Gastroesophageal sphincter (tissue), 4 donors: Measurements from ENCODE around the gene ISG15. TPM values are rescaled to one million over a fixed set of nuclear protein-coding genes. Genes with fewer than 3 reads are reported as not detected.
A peak's percentile ranks its signal among the peaks of the same experiment; 100 is the strongest.
"Not testable (repeated sequence)": the region's sequence is repeated elsewhere in the genome, so short reads cannot be mapped to it uniquely, and the experiment has no call there.

ENCODE experiments used
- ATAC-seq: fragments of 150-250 bp; one replicate; pipeline ENCODE4 v1.9.1; 2016; ENCODE audit warnings: mild to moderate bottlenecking, moderate library complexity
- H3K27ac ChIP-seq, 4 donors: fragments of 200-600 bp; sonication (generic) in 3 of 4; 1 replicate in 3 of 4; 2 replicates in 1 of 4; pipeline ENCODE4 v1.5.1; 2016 to 2019
- H3K27me3 ChIP-seq: fragments of 200-600 bp; sonication (generic); one replicate; pipeline ENCODE4 v1.5.1; 2019
- H3K36me3 ChIP-seq, 2 donors: fragments of 200-600 bp; sonication (generic); one replicate each; pipeline ENCODE4 v1.5.1; 2019; ENCODE audit warnings: control low read depth in 1 of 2
- H3K4me1 ChIP-seq, 3 donors: fragments of 200-600 bp; sonication (generic); 1 replicate in 2 of 3; 2 replicates in 1 of 3; pipeline ENCODE4 v1.5.1; 2016 to 2019; ENCODE audit warnings: control low read depth in 2 of 3
- H3K4me3 ChIP-seq, 2 donors: fragments of 200-600 bp; sonication (generic); one replicate each; pipeline ENCODE4 v1.5.1; 2019; ENCODE audit warnings: mild to moderate bottlenecking in 1 of 2, moderate library complexity in 1 of 2
- H3K9me3 ChIP-seq, 3 donors: fragments of 200-600 bp; sonication (generic); one replicate each; pipeline ENCODE4 v1.5.1; 2017 to 2019; ENCODE audit warnings: control low read depth in 2 of 3
- EP300 ChIP-seq: sonication (generic); formaldehyde crosslinking; IDR thresholded peaks from one replicate; pipeline ENCODE4 v1.6.1; 2017; ENCODE audit warnings: antibody characterized with exemption, mild to moderate bottlenecking
- POLR2A ChIP-seq, 2 donors: fragments of 450-650 bp; IDR thresholded peaks; one replicate each; pipeline ENCODE4 v1.6.1; 2017; ENCODE audit warnings: antibody characterized with exemption in 2 of 2, mild to moderate bottlenecking in 2 of 2, moderate library complexity in 1 of 2
- POLR2AphosphoS5 ChIP-seq: sonication (generic); formaldehyde crosslinking; IDR thresholded peaks from one replicate; pipeline ENCODE4 v1.6.1; 2017; ENCODE audit warnings: antibody characterized with exemption
- WGBS, 2 donors: methylation state at CpG; one replicate each; pipeline ENCODE4 v1.1.5; 2018; ENCODE audit warnings: low coverage in 1 of 2; 5-methylcytosine and 5-hydroxymethylcytosine counted together
- total RNA-seq, 4 donors: library from RNA; depleted of rRNA; stranded (reverse); fragments of >200 nt; gene quantifications; one replicate each; pipeline ENCODE4 v1.1.0, GENCODE V29; 2016
- TF ChIP-seq, protein P1 (sequence below), 4 experiments: fragments of 200-600 bp in 2 of 4; fragments of 450-650 bp in 2 of 4; sonication (generic) in 1 of 4; IDR thresholded peaks; one replicate each; pipeline ENCODE4 v1.5.1; 2017 to 2019; ENCODE audit warnings: antibody characterized with exemption in 4 of 4, mild to moderate bottlenecking in 2 of 4, moderate library complexity in 2 of 4

ISG15 gene
- total RNA-seq, 4 donors from 2014 or later = 26.9 to 56.2 (median 45.9) TPM

DNA sequence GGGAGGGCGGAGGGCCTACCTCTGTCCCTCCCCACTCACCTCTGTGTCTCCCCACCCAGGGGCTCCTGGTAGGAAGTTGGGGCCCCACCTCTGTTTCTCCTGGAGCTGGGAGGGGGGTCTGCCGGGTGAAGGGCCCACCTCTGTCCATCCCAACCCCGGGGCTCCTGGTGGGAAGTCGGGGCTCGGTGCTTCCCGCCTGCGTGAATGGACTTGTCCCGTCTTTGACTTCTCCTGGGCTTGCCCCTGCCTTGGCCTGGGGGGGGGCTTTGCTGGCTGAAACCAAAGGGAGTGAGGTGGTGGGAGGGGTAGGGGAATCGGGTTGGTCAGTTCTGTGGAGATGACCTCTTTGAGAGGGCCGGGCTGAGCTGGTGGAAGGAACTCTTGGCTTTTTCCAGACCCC, 12.4 kb downstream of the ISG15 start:
- TF ChIP-seq, protein P1, sequence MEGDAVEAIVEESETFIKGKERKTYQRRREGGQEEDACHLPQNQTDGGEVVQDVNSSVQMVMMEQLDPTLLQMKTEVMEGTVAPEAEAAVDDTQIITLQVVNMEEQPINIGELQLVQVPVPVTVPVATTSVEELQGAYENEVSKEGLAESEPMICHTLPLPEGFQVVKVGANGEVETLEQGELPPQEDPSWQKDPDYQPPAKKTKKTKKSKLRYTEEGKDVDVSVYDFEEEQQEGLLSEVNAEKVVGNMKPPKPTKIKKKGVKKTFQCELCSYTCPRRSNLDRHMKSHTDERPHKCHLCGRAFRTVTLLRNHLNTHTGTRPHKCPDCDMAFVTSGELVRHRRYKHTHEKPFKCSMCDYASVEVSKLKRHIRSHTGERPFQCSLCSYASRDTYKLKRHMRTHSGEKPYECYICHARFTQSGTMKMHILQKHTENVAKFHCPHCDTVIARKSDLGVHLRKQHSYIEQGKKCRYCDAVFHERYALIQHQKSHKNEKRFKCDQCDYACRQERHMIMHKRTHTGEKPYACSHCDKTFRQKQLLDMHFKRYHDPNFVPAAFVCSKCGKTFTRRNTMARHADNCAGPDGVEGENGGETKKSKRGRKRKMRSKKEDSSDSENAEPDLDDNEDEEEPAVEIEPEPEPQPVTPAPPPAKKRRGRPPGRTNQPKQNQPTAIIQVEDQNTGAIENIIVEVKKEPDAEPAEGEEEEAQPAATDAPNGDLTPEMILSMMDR (IDR thresholded peaks at IDR 0.05) = no peak
- TF ChIP-seq EP300 (no peak), POLR2AphosphoS5 (no peak), POLR2A (IDR thresholded peaks at IDR 0.05) (no peak)
- H3K27ac ChIP-seq = peak overlapping the region in 1 of 4 donors; percentile 21
- no peaks in the 10 kb centered on the region for H3K27me3 ChIP-seq
- ATAC-seq = no peak
- H3K4me1 ChIP-seq = peaks cover 0 to 53% (median 16%) of the 10 kb centered on the region in 3 donors
- no peaks in the 10 kb centered on the region for H3K9me3 ChIP-seq
- peaks cover 0 to 16% of the 10 kb centered on the region in 2 donors for H3K36me3 ChIP-seq
- H3K4me3 ChIP-seq = no peak overlapping the region
- WGBS, 2 donors = no CpG with 5 or more reads among the region's 10 CpGs

DNA sequence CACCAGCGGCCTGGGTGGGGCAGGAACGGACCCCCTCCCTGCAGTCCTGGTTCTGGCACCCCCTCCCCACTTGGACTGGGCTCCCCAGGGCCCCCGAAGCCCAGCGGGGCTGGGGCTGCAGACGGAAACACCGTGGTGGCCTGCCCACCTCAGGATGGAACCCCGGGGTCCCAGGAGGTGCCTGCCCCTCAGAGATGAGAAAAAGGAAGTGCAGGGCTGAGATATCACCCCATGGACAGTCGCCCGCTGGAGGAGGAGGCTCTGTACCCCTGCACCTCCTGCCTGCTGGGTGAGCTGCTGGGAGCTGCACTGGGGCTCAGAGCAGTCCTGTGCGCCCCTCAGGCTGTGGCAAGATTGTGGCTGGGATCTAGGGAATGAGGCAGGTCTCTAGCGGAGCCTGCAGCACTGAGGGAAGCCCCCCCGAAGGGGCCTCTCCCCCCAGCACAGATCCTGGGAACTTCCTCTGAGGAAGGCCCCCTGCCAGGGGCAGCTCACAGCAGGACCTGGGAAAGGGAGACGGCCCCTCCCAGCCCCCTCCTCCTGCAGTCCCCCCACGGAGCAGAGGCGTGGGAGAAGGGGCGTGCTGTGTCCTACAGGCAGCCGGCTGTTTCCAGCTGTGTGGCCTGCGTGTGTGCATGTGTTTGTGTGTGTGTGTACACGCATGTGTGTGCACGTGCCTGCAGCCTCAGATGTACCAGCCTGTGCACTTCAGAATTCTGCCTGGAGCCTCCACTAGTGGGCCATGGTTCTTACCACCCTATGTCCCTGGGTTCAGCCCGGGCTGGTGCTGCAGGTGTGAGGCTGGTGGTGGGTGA, 13.5 kb downstream of the ISG15 start:
- Histone ChIP-seq H3K4me1 (peaks cover 0 to 49% (median 7%) of the 10 kb centered on the region in 3 donors), H3K27ac (no peak overlapping the region), H3K4me3 (no peak overlapping the region), H3K27me3 (peaks cover 6% of the 10 kb centered on the region), H3K9me3 (no peaks in the 10 kb centered on the region), H3K36me3 (peaks cover 0 to 16% of the 10 kb centered on the region in 2 donors)
- no CpG with 5 or more reads among the region's 21 CpGs for WGBS, 2 donors
- no peak for ATAC-seq
- no peak for TF ChIP-seq POLR2AphosphoS5
- no peak for TF ChIP-seq POLR2A (IDR thresholded peaks at IDR 0.05)
- TF ChIP-seq EP300 = no peak
- TF ChIP-seq, protein P1 (IDR thresholded peaks at IDR 0.05) = no peak

DNA sequence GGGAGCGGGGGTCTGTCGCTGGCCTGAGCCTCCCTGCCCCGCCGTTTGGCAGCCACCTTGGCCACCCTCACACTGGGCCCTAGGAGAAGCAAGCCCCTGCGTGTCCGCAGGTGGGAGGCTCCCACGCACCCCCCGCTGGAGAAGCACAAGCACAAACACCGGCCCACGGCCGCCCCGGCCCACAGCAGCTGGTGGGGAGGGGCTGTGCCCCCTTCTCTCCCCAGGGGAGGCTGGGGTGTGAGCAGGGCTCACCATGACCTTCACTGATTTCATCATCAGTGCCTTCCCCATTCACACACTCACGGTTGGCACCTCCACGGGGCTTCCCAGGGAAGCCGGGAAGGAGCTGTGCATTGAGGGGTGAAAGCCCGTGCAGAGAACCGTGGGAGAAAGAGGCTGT, 14.5 kb downstream of the ISG15 start:
- Histone ChIP-seq H3K4me3 (no peak overlapping the region), H3K4me1 (peaks cover 0 to 56% (median 10%) of the 10 kb centered on the region in 3 donors), H3K9me3 (no peaks in the 10 kb centered on the region), H3K27ac (no peak overlapping the region), H3K27me3 (peaks cover 16% of the 10 kb centered on the region), H3K36me3 (peaks cover 0 to 11% of the 10 kb centered on the region in 2 donors)
- 80% methylated on average over 1 of the region's 17 CpGs; no CpG with 5 or more reads in 1 of the 2 donors for WGBS, 2 donors
- TF ChIP-seq EP300 = no peak
- TF ChIP-seq, protein P1 (IDR thresholded peaks at IDR 0.05) = no peak
- TF ChIP-seq POLR2AphosphoS5 = no peak
- no peak for TF ChIP-seq POLR2A (IDR thresholded peaks at IDR 0.05)
- no peak for ATAC-seq

DNA sequence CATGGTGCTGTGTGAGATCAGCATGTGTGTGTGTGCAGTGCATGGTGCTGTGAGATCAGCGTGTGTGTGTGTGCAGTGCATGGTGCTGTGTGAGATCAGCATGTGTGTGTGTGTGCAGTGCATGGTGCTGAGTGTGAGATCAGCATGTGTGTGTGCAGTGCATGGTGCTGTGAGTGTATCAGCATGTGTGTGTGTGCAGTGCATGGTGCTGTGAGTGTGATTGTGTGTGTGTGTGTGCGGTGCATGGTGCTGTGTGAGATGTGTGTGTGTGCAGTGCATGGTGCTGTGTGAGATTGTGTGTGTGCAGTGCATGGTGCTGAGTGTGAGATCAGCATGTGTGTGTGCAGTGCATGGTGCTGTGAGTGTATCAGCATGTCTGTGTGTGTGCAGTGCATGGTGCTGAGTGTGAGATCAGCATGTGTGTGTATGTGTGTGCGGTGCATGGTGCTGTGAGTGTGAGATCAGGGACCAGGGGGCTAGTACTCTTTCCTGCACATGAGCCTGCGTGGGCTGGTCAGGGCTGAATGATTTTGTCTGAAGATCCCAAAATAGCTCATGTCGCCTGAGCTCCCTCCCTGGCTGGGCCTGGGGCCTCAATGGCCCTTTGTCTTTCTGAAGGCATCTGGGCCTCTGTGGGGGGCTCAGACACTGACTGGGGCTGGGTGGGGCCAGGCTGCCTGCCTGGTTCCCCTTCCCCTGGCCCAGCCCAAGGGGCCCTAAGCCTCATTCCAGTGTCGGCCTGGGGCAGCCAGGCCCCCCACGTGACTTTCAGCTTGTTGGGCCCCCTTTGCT, 17.8 kb downstream of the ISG15 start:
- not testable (repeated sequence) for H3K4me3 ChIP-seq, H3K27ac ChIP-seq, H3K9me3 ChIP-seq, ATAC-seq
- Histone ChIP-seq H3K4me1 (peaks cover 0 to 43% (median 17%) of the 10 kb centered on the region in 3 donors), H3K27me3 (peaks cover 44% of the 10 kb centered on the region), H3K36me3 (peaks cover 0 to 20% of the 10 kb centered on the region in 2 donors)
- 89 to 93% methylated on average over 2 to 3 of the region's 7 CpGs for WGBS, 2 donors

DNA sequence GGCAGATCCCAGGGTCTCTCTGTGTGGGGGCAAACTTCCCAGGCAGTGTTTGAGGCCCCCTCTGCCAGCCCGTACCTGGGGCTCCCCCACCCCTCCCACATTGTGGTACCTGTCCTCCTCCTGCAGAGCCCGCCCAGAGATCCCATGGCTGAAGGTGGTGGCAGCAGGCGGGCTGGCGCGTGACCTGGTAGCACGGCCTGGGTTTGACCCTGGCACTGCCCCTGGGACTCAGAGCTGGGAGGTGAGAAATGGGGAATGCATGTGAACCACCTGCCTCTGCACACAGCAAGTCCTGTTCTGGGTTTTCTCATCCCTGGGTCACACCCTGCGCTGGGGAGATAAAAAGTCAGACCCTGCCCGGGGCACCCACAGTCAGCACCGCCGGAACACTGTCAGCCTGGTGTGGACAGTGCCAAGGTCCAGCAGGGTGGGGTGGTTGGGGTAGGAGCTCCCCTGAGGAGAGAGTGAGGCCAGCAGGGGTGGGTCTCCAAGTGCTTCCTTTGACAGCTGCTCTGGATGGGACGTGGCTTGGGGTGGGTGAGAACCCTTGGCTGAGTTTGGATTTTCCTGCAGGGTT, 18.4 kb downstream of the ISG15 start:
- no peak for ATAC-seq
- Histone ChIP-seq H3K27ac (no peak overlapping the region), H3K4me1 (peaks cover 0 to 36% (median 17%) of the 10 kb centered on the region in 3 donors), H3K27me3 (peaks cover 44% of the 10 kb centered on the region), H3K4me3 (no peak overlapping the region), H3K9me3 (no peaks in the 10 kb centered on the region), H3K36me3 (peaks cover 0 to 26% of the 10 kb centered on the region in 2 donors)
- no CpG with 5 or more reads among the region's 11 CpGs for WGBS, 2 donors
- no peak for TF ChIP-seq EP300
